ENCODE measurements around the gene KIF24. TPM values are rescaled to one million over a fixed set of nuclear protein-coding genes. Genes with fewer than 3 reads are reported as not detected.
"Not testable (repeated sequence)": the region's sequence is repeated elsewhere in the genome, so short reads cannot be mapped to it uniquely, and the experiment has no call there.

KIF24 gene
- total RNA-seq, 4 donors from 2014 or later, result 0.37 to 6.8 (median 1.1) TPM

- WGBS, 2 donors (ENCODE audit: low coverage in 1 of 2), result 83 to 89% methylated on average over 1 to 2 of the region's 2 CpGs
- no peak for DNase-seq
- Histone ChIP-seq H3K4me1 (no peaks in the 10 kb centered on the region), H3K27me3 (no peaks in the 10 kb centered on the region), H3K36me3 (peaks cover 0 to 14% (median 4%) of the 10 kb centered on the region in 4 donors), H3K27ac (no peak overlapping the region), H3K4me3 (no peak overlapping the region), H3K9me3 (no peaks in the 10 kb centered on the region)
- in situ Hi-C loops (cut with MboI; ENCODE audit: low pct_ligation_motif_present in 1 of 4, low pct_unique_long_range_greater_than_20kb in 1 of 4, low sequenced_read_pairs in 3 of 4) (no loop called here), intact Hi-C loops (cut with DNase I; ENCODE audit: low total_unique reads) (no loop called here)
- TF ChIP-seq EP300 (IDR thresholded peaks at IDR 0.05; ENCODE audit: low read depth), result no peak
- no peak for TF ChIP-seq POLR2A (IDR thresholded peaks at IDR 0.05)
These were observed 37.3 kb upstream of the KIF24 start for GRCh38 chr9:34366365-34366764.

GRCh38 chr9:34365282-34365681 is 36.2 kb upstream of the KIF24 start:
- H3K27me3 ChIP-seq, result no peaks in the 10 kb centered on the region
- TF ChIP-seq POLR2AphosphoS5 (IDR thresholded peaks at IDR 0.05), result no peak
- no peak for TF ChIP-seq CTCF (IDR thresholded peaks at IDR 0.05)
- no peak for TF ChIP-seq EP300 (IDR thresholded peaks at IDR 0.05; ENCODE audit: low read depth)
- TF ChIP-seq POLR2A (IDR thresholded peaks at IDR 0.05), result no peak
- H3K4me1 ChIP-seq, result no peaks in the 10 kb centered on the region
- no peak overlapping the region for H3K4me3 ChIP-seq
- H3K9me3 ChIP-seq, result no peaks in the 10 kb centered on the region
- intact Hi-C loops (cut with DNase I; ENCODE audit: low total_unique reads), result no loop called here
- H3K27ac ChIP-seq, result no peak overlapping the region
- H3K36me3 ChIP-seq, result peaks cover 0 to 6% (median 3%) of the 10 kb centered on the region in 4 donors
- no peak for DNase-seq
- in situ Hi-C loops (cut with MboI; ENCODE audit: low pct_ligation_motif_present in 1 of 4, low pct_unique_long_range_greater_than_20kb in 1 of 4, low sequenced_read_pairs in 3 of 4), result no loop called here
- WGBS, 2 donors (ENCODE audit: low coverage in 1 of 2), result 57 to 62% methylated on average over 1 to 2 of the region's 2 CpGs

GRCh38 chr9:34363619-34364351 is 34.7 kb upstream of the KIF24 start:
- H3K4me3 ChIP-seq, result no peak overlapping the region
- peak overlapping the region in 1 of 4 donors; percentile 31 for H3K27ac ChIP-seq
- intact Hi-C loops (cut with DNase I; ENCODE audit: low total_unique reads) (no loop called here), in situ Hi-C loops (cut with MboI; ENCODE audit: low pct_ligation_motif_present in 1 of 4, low pct_unique_long_range_greater_than_20kb in 1 of 4, low sequenced_read_pairs in 3 of 4) (no loop called here)
- TF ChIP-seq CTCF (IDR thresholded peaks at IDR 0.05) (no peak), POLR2A (IDR thresholded peaks at IDR 0.05) (no peak), EP300 (IDR thresholded peaks at IDR 0.05; ENCODE audit: low read depth) (no peak), POLR2AphosphoS5 (IDR thresholded peaks at IDR 0.05) (no peak)
- no peaks in the 10 kb centered on the region for H3K9me3 ChIP-seq
- WGBS, 2 donors (ENCODE audit: low coverage in 1 of 2), result 66 to 74% methylated on average over 12 to 13 of the region's 13 CpGs
- no peak for DNase-seq
- peaks cover 0 to 6% (median 0%) of the 10 kb centered on the region in 4 donors for H3K36me3 ChIP-seq
- H3K4me1 ChIP-seq, result no peaks in the 10 kb centered on the region
- H3K27me3 ChIP-seq, result no peaks in the 10 kb centered on the region

GRCh38 chr9:34362614-34363214 is 33.6 kb upstream of the KIF24 start:
- Histone ChIP-seq H3K9me3 (no peaks in the 10 kb centered on the region), H3K27me3 (no peaks in the 10 kb centered on the region), H3K27ac (no peak overlapping the region), H3K4me3 (no peak overlapping the region), H3K4me1 (no peaks in the 10 kb centered on the region), H3K36me3 (no peaks in the 10 kb centered on the region)
- intact Hi-C loops (cut with DNase I; ENCODE audit: low total_unique reads), result no loop called here
- WGBS, 2 donors (ENCODE audit: low coverage in 1 of 2), result 87% methylated on average over 4 of the region's 4 CpGs; no CpG with 5 or more reads in 1 of the 2 donors
- no peak for DNase-seq
- in situ Hi-C loops (cut with MboI; ENCODE audit: low pct_ligation_motif_present in 1 of 4, low pct_unique_long_range_greater_than_20kb in 1 of 4, low sequenced_read_pairs in 3 of 4), result no loop called here
- no peak for TF ChIP-seq POLR2A (IDR thresholded peaks at IDR 0.05)
- TF ChIP-seq POLR2AphosphoS5 (IDR thresholded peaks at IDR 0.05), result no peak
- no peak for TF ChIP-seq EP300 (IDR thresholded peaks at IDR 0.05; ENCODE audit: low read depth)
- no peak for TF ChIP-seq CTCF (IDR thresholded peaks at IDR 0.05)

GRCh38 chr9:34352957-34353356 is 23.9 kb upstream of the KIF24 start:
- H3K4me1 ChIP-seq; H3K4me3 ChIP-seq; H3K27me3 ChIP-seq; in situ Hi-C loops (cut with MboI; ENCODE audit: low pct_ligation_motif_present in 1 of 4, low pct_unique_long_range_greater_than_20kb in 1 of 4, low sequenced_read_pairs in 3 of 4); DNase-seq; intact Hi-C loops (cut with DNase I; ENCODE audit: low total_unique reads); H3K36me3 ChIP-seq; H3K27ac ChIP-seq: not testable (repeated sequence)
- WGBS, 2 donors (ENCODE audit: low coverage in 1 of 2), result 84% methylated on average over 1 of the region's 1 CpG; no CpG with 5 or more reads in 1 of the 2 donors
- peaks cover 5 to 19% of the 10 kb centered on the region in 2 donors for H3K9me3 ChIP-seq

GRCh38 chr9:34352122-34352652 is 23.1 kb upstream of the KIF24 start:
- H3K4me3 ChIP-seq; intact Hi-C loops (cut with DNase I; ENCODE audit: low total_unique reads); H3K36me3 ChIP-seq; H3K27ac ChIP-seq; H3K27me3 ChIP-seq; DNase-seq; H3K4me1 ChIP-seq; in situ Hi-C loops (cut with MboI; ENCODE audit: low pct_ligation_motif_present in 1 of 4, low pct_unique_long_range_greater_than_20kb in 1 of 4, low sequenced_read_pairs in 3 of 4): not testable (repeated sequence)
- 59 to 69% methylated on average over 3 to 7 of the region's 7 CpGs for WGBS, 2 donors (ENCODE audit: low coverage in 1 of 2)
- peaks cover 5 to 17% of the 10 kb centered on the region in 2 donors for H3K9me3 ChIP-seq

Data from transverse colon (tissue), 4 donors.